ENCODE data around the gene STX8.

STX8 gene

DNA sequence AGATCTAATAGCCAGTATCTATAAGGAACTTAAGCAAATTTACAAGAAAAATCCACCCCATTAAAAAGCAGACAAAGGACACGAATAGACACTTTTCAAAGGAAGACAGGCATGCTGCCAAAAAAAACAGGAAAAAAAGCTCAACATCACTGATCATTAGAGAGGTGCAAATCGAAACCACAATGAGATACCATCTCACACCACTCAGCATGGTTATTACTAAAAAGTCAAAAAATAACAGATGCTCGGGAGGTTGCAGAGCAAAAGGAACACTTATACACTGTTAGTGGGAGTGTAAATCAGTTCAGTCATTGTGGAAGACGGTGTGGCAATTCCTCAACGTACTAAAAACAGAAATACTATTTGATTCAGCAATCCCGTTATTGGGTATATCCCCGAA, 9.6 kb downstream of the STX8 start (continued):
- TF ChIP-seq ZBTB11 (tag by site-specific recombination; conservative IDR thresholded peaks at IDR 0.05; ENCODE audit: low read depth) = no peak
- TF ChIP-seq ZNF23 (tag by site-specific recombination; IDR thresholded peaks at IDR 0.05; ENCODE audit: borderline replicate concordance) = no peak
- no peak for TF ChIP-seq REST (tag by site-specific recombination; IDR thresholded peaks at IDR 0.05)
- TF ChIP-seq, protein P1, sequence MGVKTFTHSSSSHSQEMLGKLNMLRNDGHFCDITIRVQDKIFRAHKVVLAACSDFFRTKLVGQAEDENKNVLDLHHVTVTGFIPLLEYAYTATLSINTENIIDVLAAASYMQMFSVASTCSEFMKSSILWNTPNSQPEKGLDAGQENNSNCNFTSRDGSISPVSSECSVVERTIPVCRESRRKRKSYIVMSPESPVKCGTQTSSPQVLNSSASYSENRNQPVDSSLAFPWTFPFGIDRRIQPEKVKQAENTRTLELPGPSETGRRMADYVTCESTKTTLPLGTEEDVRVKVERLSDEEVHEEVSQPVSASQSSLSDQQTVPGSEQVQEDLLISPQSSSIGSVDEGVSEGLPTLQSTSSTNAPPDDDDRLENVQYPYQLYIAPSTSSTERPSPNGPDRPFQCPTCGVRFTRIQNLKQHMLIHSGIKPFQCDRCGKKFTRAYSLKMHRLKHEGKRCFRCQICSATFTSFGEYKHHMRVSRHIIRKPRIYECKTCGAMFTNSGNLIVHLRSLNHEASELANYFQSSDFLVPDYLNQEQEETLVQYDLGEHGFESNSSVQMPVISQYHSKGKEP (tag by site-specific recombination; IDR thresholded peaks at IDR 0.05) = peak; percentile 64
- TF ChIP-seq, protein P2, sequence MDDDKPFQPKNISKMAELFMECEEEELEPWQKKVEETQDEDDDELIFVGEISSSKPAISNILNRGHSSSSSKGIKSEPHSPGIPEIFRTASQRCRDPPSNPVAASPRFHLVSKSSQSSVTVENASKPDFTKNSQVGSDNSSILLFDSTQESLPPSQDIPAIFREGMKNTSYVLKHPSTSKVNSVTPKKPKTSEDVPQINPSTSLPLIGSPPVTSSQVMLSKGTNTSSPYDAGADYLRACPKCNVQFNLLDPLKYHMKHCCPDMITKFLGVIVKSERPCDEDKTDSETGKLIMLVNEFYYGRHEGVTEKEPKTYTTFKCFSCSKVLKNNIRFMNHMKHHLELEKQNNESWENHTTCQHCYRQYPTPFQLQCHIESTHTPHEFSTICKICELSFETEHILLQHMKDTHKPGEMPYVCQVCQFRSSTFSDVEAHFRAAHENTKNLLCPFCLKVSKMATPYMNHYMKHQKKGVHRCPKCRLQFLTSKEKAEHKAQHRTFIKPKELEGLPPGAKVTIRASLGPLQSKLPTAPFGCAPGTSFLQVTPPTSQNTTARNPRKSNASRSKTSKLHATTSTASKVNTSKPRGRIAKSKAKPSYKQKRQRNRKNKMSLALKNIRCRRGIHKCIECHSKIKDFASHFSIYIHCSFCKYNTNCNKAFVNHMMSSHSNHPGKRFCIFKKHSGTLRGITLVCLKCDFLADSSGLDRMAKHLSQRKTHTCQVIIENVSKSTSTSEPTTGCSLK (tag by site-specific recombination; IDR thresholded peaks at IDR 0.05) = no peak
- no peak for TF ChIP-seq SP2 (tag by site-specific recombination; IDR thresholded peaks at IDR 0.05)
- TF ChIP-seq ZNF335 (tag by site-specific recombination; conservative IDR thresholded peaks at IDR 0.05) = peak; percentile 38; the same call in 1 of the 2 replicates
- no peak for TF ChIP-seq ZNF221 (tag by site-specific recombination; IDR thresholded peaks at IDR 0.05; ENCODE audit: borderline replicate concordance)
- TF ChIP-seq ZNF169 (tag by site-specific recombination; IDR thresholded peaks at IDR 0.05) = no peak
- no peak for TF ChIP-seq ZNF658 (tag by site-specific recombination; IDR thresholded peaks at IDR 0.05)
- TF ChIP-seq ZNF404 (tag by site-specific recombination; IDR thresholded peaks at IDR 0.05) = no peak
- no peak for TF ChIP-seq ZNF837 (tag by site-specific recombination; IDR thresholded peaks at IDR 0.05)
- no peak for TF ChIP-seq ZNF660 (tag by site-specific recombination; IDR thresholded peaks at IDR 0.05)
- TF ChIP-seq ZNF114 (tag by site-specific recombination; IDR thresholded peaks at IDR 0.05) = no peak

DNA sequence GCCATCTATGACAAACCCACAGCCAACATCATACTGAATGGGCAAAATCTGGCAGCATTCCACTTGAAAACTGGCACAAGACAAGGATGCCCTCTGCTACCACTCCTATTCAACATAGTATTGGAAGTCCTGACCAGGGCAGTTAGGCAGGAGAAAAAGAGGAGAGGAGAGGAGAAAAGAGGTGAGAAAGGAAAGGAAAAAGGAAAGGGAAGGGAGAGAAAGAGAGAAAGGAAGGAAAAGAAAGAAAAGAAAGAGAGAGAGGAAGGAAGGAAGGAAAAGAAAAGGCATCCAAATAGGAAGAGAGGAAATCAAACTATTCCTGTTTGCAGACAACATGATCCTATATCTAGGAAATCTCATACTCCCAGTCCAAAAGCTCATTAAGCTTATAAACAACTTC, 11.5 kb downstream of the STX8 start:
- no peaks in the 10 kb centered on the region for H3K9me3 ChIP-seq (ENCODE audit: control insufficient read depth, insufficient read depth, low read depth, low read length)
- H3K27ac ChIP-seq (ENCODE audit: extremely low read depth, low read depth, low read length) = no peak overlapping the region
- H3K4me3 ChIP-seq (ENCODE audit: low read depth, low read length) = no peak overlapping the region
- 0 out of 2 replicates have a peak, but pooled peaks have one; percentile 21 for TF ChIP-seq ZNF366 (tag by site-specific recombination; conservative IDR thresholded peaks at IDR 0.05)
- no peak for TF ChIP-seq GLIS1 (tag by site-specific recombination; IDR thresholded peaks at IDR 0.05)
- TF ChIP-seq PRDM1 (tag by site-specific recombination; IDR thresholded peaks at IDR 0.05) = peak; percentile 95
- CTCF ChIA-PET = interaction anchor here (0.8 kb wide), 1 partner anchor 13 kb away, joined by 4 read pairs; no protein-coding TSS in a partner anchor
- H3K36me3 ChIP-seq (ENCODE audit: control insufficient read depth in 2 of 2, insufficient read depth in 1 of 2, low read length in 2 of 2) = peaks cover 4 to 18% of the 10 kb centered on the region in 2 experiments
- H3K4me1 ChIP-seq (ENCODE audit: control insufficient read depth, insufficient read depth, low read length) = peaks cover 11% of the 10 kb centered on the region
- POLR2A ChIA-PET = interaction anchor here (3.6 kb wide), 1 partner anchor 11 kb away, joined by 16 read pairs; the partner anchor contains the start of genes CFAP52 and STX8

Measured in HEK293 (cell line).